ENCODE results near the gene CD86. TPM values are rescaled to one million over a fixed set of nuclear protein-coding genes. Genes with fewer than 3 reads are reported as not detected.

CD86 gene
- total RNA-seq, 1 donor, result not detected

DNA sequence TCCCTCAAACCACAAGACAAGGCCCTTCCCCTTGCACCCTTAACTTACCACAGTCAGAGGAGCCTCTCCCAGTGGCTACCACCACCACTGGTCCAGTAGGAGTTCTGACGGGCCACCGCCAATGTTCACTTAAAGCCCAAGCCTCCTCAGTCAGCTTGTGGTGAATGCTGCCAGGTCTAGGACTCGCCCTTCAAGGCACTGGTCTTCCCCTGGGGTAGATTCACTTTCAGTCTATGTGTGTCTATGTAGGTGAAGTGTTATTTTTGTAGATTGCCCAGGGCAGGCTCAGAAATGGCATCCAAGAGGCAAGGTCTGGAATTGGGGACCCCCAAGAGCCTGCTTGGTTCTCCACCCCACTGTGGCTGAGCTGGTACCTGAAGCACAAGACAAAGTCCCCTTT is 112.9 kb downstream of the CD86 start:
- no peak for DNase-seq (ENCODE audit: low read depth)
- no peak overlapping the region for H3K4me3 ChIP-seq (ENCODE audit: low read depth, low read length)
- TF ChIP-seq CTCF (IDR thresholded peaks at IDR 0.05; ENCODE audit: insufficient read depth, low read length), result no peak

DNA sequence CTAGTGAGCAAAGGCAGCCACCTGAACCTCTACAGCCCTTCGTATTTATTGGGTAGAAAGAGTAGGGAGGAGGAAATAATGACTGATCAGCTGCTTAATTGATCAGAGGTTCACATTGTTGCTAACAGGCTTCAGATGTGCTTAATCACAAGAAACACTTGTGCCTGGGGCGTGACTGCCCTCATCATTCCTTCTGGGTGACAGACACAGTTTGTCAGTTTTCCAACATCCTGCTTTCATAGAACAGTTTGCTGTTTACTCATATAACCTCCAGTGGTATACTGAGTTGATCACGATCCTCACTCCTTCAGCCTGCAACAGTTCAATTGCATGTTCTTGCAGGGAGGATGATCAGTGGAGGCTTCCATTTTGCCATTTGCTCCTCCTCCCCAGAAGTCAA is 114.7 kb downstream of the CD86 start:
- TF ChIP-seq CTCF (IDR thresholded peaks at IDR 0.05; ENCODE audit: insufficient read depth, low read length), result no peak
- DNase-seq (ENCODE audit: low read depth), result no peak
- no peak overlapping the region for H3K4me3 ChIP-seq (ENCODE audit: low read depth, low read length)

Small RNAs within 50 kb of the gene (small RNA-seq; reads per million reads assigned to genes)
- not detected for gene RF00019

Other genes with a start within 250 kb of the CD86 start
- 7.4 and 19.5 TPM in 2 replicates for gene IQCB1, start 220.3 kb upstream of the CD86 start, total RNA-seq (ENCODE audit: low replicate concordance)
- gene EAF2, start 220.2 kb upstream of the CD86 start, total RNA-seq (ENCODE audit: low replicate concordance), result 2.1 and 2.3 TPM in 2 replicates
- 0.18 and 0.25 TPM in 2 replicates for gene SLC15A2, start 161.0 kb upstream of the CD86 start, total RNA-seq (ENCODE audit: low replicate concordance)
- gene ILDR1, start 33.1 kb upstream of the CD86 start, total RNA-seq (ENCODE audit: low replicate concordance), result not detected in 2 replicates
- gene CASR, start 128.3 kb downstream of the CD86 start, total RNA-seq (ENCODE audit: low replicate concordance), result not detected in 2 replicates

Measured in fibroblast of the aortic adventitia (primary cell).